ENCODE results near the gene PATL2. TPM values are rescaled to one million over a fixed set of nuclear protein-coding genes. Genes with fewer than 3 reads are reported as not detected.

Gene PATL2
- total RNA-seq, 1 donor from 2014 or later = not detected

DNA sequence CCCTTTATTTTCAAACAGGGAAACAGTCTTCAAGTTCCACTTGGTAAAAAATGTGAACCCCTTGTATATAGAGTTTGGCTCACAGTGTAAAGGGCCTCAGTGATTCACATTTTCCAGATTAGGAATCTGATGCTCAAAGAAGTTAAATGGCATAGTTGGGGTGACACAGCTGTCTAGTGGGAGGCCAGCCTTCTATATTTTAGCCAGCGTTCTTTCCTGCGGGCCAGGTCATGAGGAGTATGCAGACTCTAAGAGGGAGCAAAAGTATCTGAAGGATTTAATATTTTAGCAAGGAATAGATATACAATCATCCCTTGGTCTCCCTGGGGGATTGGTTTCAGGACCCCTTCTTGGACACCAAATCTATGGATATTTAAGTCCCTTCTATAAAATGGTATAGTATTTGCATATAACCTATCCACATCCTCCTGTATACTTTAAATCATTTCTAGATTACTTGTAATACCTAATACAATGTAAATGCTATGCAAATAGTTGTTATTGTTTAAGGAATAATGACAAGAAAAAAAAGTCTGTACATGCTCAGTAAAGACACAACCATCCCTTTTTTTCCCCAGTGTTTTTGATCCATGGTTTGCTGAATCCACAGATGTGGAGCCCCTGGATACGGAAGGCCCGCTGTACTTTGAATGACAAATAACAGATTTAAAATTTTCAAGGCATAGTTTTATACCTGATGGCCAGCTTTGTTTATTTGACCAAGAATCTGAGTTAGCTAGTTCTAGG lies 7.2 kb upstream of the PATL2 start:
- H3K27ac ChIP-seq = no peak overlapping the region
- intact Hi-C loops (cut with DNase I) = no loop called here
- no peaks in the 10 kb centered on the region for H3K27me3 ChIP-seq
- TF ChIP-seq POLR2AphosphoS5 (IDR thresholded peaks at IDR 0.05; ENCODE audit: insufficient read depth in 1 of 2, low read depth in 1 of 2) = no peak
- no peak for TF ChIP-seq POLR2A (IDR thresholded peaks at IDR 0.05)
- no peak for TF ChIP-seq CTCF (IDR thresholded peaks at IDR 0.05)
- H3K36me3 ChIP-seq = peaks cover 0 to 43% of the 10 kb centered on the region in 2 donors
- H3K9me3 ChIP-seq = no peaks in the 10 kb centered on the region
- peaks cover 27% of the 10 kb centered on the region for H3K4me1 ChIP-seq
- no peak for DNase-seq (ENCODE audit: extremely low spot score in 2 of 2)
- H3K4me3 ChIP-seq = no peak overlapping the region

- no peak for TF ChIP-seq POLR2A (IDR thresholded peaks at IDR 0.05)
- no peak for TF ChIP-seq CTCF (IDR thresholded peaks at IDR 0.05)
- no peak for TF ChIP-seq POLR2AphosphoS5 (IDR thresholded peaks at IDR 0.05; ENCODE audit: insufficient read depth in 1 of 2, low read depth in 1 of 2)
- no peaks in the 10 kb centered on the region for H3K27me3 ChIP-seq
- H3K36me3 ChIP-seq = peaks cover 0 to 43% of the 10 kb centered on the region in 2 donors
- no peak overlapping the region for H3K27ac ChIP-seq
- DNase-seq (ENCODE audit: extremely low spot score in 2 of 2) = no peak
- no peaks in the 10 kb centered on the region for H3K9me3 ChIP-seq
- no peak overlapping the region for H3K4me3 ChIP-seq
- intact Hi-C loops (cut with DNase I) = no loop called here
- peaks cover 31% of the 10 kb centered on the region for H3K4me1 ChIP-seq
These were observed 6.0 kb upstream of the PATL2 start for GRCh38 chr15:44716983-44717602.

DNA sequence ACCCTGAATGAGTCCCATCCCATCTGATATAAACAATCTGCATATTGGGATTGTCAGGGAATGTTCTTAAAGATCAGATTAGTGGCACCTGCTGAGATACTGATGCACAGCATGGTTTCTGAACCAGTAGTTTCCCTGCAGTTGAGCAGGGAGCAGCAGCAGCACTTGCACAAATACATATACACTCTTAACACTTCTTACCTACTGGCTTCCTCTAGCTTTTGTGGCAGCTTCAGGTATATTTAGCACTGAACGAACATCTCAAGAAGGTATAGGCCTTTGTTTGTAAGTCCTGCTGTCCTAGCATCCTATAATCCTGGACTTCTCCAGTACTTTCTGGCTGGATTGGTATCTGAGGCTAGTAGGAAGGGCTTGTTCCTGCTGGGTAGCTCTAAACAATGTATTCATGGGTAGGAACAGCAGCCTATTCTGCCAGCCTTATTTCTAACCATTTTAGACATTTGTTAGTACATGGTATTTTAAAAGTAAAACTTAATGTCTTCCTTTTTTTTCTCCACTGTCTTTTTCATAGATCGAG lies 4.7 kb upstream of the PATL2 start:
- H3K4me1 ChIP-seq = peaks cover 31% of the 10 kb centered on the region
- intact Hi-C loops (cut with DNase I) = no loop called here

DNA sequence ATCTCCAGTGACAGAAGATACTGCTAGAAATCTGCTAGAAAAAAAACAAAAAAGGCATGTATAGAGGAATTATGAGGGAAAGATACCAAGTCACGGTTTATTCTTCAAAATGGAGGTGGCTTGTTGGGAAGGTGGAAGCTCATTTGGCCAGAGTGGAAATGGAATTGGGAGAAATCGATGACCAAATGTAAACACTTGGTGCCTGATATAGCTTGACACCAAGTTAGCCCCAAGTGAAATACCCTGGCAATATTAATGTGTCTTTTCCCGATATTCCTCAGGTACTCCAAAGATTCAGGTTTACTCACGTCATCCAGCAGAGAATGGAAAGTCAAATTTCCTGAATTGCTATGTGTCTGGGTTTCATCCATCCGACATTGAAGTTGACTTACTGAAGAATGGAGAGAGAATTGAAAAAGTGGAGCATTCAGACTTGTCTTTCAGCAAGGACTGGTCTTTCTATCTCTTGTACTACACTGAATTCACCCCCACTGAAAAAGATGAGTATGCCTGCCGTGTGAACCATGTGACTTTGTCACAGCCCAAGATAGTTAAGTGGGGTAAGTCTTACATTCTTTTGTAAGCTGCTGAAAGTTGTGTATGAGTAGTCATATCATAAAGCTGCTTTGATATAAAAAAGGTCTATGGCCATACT lies 4.1 kb upstream of the PATL2 start:
- H3K27ac ChIP-seq = peak overlapping the region; percentile 100
- intact Hi-C loops (cut with DNase I) = no loop called here
- DNase-seq (ENCODE audit: extremely low spot score in 2 of 2) = no peak
- peaks cover 34% of the 10 kb centered on the region for H3K4me1 ChIP-seq
- peak overlapping the region in 1 of 2 donors; percentile 99 for H3K4me3 ChIP-seq
- H3K9me3 ChIP-seq = no peaks in the 10 kb centered on the region
- TF ChIP-seq POLR2A (IDR thresholded peaks at IDR 0.05) (no peak), POLR2AphosphoS5 (IDR thresholded peaks at IDR 0.05; ENCODE audit: insufficient read depth in 1 of 2, low read depth in 1 of 2) (no peak), CTCF (IDR thresholded peaks at IDR 0.05) (no peak)
- H3K27me3 ChIP-seq = no peaks in the 10 kb centered on the region
- peaks cover 0 to 43% of the 10 kb centered on the region in 2 donors for H3K36me3 ChIP-seq

More for the DNA sequence above, 4.7 kb upstream of the PATL2 start:
- H3K36me3 ChIP-seq = peaks cover 0 to 43% of the 10 kb centered on the region in 2 donors
- no peaks in the 10 kb centered on the region for H3K9me3 ChIP-seq
- no peak overlapping the region for H3K4me3 ChIP-seq
- H3K27ac ChIP-seq = no peak overlapping the region
- DNase-seq (ENCODE audit: extremely low spot score in 2 of 2) = no peak
- no peaks in the 10 kb centered on the region for H3K27me3 ChIP-seq
- TF ChIP-seq CTCF (IDR thresholded peaks at IDR 0.05) = no peak
- TF ChIP-seq POLR2A (IDR thresholded peaks at IDR 0.05) = no peak
- no peak for TF ChIP-seq POLR2AphosphoS5 (IDR thresholded peaks at IDR 0.05; ENCODE audit: insufficient read depth in 1 of 2, low read depth in 1 of 2)

All from vagina (tissue), 2 donors.